Stimulated activated CD4-positive, alpha-beta T cell treated with anti-CD3 and anti-CD28 coated beads, Interleukin-2, amount 100 ng/mL, for 4 hours (primary cell): ENCODE results near the gene MYO1E.
A peak's percentile ranks its signal among the peaks of the same experiment; 100 is the strongest.

Source experiments
- DNase-seq: peaks from one replicate; pipeline ENCODE4 v3.0.0-alpha.2; 2020; ENCODE audit warnings: low read depth

The MYO1E gene

GRCh38 chr15:59191855-59192237 lies 180.8 kb downstream of the MYO1E start:
- no peak for DNase-seq

GRCh38 chr15:59190291-59190690 lies 182.4 kb downstream of the MYO1E start:
- DNase-seq, result no peak

- DNase-seq, result no peak
These were observed 183.4 kb downstream of the MYO1E start for GRCh38 chr15:59189241-59189640.

- DNase-seq, result no peak
These were observed 186.2 kb downstream of the MYO1E start for GRCh38 chr15:59186501-59186900.

GRCh38 chr15:59185725-59186124 lies 186.9 kb downstream of the MYO1E start:
- no peak for DNase-seq

- DNase-seq, result no peak
These were observed 191.6 kb downstream of the MYO1E start for GRCh38 chr15:59180945-59181600.

- no peak for DNase-seq
These were observed 193.0 kb downstream of the MYO1E start for GRCh38 chr15:59179717-59180116.

- DNase-seq, result no peak
These were observed 194.4 kb downstream of the MYO1E start for GRCh38 chr15:59178151-59178695.

GRCh38 chr15:59177317-59177660 lies 195.4 kb downstream of the MYO1E start:
- DNase-seq, result no peak

- DNase-seq, result no peak
These were observed 195.9 kb downstream of the MYO1E start for GRCh38 chr15:59176653-59177316.

GRCh38 chr15:59174835-59175831 lies 197.5 kb downstream of the MYO1E start:
- DNase-seq, result peak; percentile 14

- no peak for DNase-seq
These were observed 198.4 kb downstream of the MYO1E start for GRCh38 chr15:59174151-59174834.

GRCh38 chr15:59173194-59173593 lies 199.5 kb downstream of the MYO1E start:
- DNase-seq, result no peak

- no peak for DNase-seq
These were observed 200.3 kb downstream of the MYO1E start for GRCh38 chr15:59172289-59172901.

- DNase-seq, result no peak
These were observed 201.6 kb downstream of the MYO1E start for GRCh38 chr15:59171067-59171397.

GRCh38 chr15:59170295-59171066 lies 202.2 kb downstream of the MYO1E start:
- DNase-seq, result no peak

- no peak for DNase-seq
These were observed 203.4 kb downstream of the MYO1E start for GRCh38 chr15:59169251-59169708.

- no peak for DNase-seq
These were observed 204.1 kb downstream of the MYO1E start for GRCh38 chr15:59168536-59168935.

- DNase-seq, result no peak
These were observed 205.9 kb downstream of the MYO1E start for GRCh38 chr15:59166601-59167265.

GRCh38 chr15:59166166-59166565 lies 206.5 kb downstream of the MYO1E start:
- DNase-seq, result no peak
